ENCODE results near the gene KIF26B.
"Not testable (repeated sequence)": the region's sequence is repeated elsewhere in the genome, so short reads cannot be mapped to it uniquely, and the experiment has no call there.

The KIF26B gene

GRCh38 chr1:245671966-245672767 lies 517.4 kb downstream of the KIF26B start:
- no peak for DNase-seq

- DNase-seq: not testable (repeated sequence)
Measured at GRCh38 chr1:245672836-245673656, 518.3 kb downstream of the KIF26B start.

GRCh38 chr1:245673881-245674414 lies 519.2 kb downstream of the KIF26B start:
- DNase-seq: no peak

- DNase-seq: no peak
Measured at GRCh38 chr1:245677461-245678240, 522.9 kb downstream of the KIF26B start.

- DNase-seq: no peak
Measured at GRCh38 chr1:245678860-245679411, 524.2 kb downstream of the KIF26B start.

DNA sequence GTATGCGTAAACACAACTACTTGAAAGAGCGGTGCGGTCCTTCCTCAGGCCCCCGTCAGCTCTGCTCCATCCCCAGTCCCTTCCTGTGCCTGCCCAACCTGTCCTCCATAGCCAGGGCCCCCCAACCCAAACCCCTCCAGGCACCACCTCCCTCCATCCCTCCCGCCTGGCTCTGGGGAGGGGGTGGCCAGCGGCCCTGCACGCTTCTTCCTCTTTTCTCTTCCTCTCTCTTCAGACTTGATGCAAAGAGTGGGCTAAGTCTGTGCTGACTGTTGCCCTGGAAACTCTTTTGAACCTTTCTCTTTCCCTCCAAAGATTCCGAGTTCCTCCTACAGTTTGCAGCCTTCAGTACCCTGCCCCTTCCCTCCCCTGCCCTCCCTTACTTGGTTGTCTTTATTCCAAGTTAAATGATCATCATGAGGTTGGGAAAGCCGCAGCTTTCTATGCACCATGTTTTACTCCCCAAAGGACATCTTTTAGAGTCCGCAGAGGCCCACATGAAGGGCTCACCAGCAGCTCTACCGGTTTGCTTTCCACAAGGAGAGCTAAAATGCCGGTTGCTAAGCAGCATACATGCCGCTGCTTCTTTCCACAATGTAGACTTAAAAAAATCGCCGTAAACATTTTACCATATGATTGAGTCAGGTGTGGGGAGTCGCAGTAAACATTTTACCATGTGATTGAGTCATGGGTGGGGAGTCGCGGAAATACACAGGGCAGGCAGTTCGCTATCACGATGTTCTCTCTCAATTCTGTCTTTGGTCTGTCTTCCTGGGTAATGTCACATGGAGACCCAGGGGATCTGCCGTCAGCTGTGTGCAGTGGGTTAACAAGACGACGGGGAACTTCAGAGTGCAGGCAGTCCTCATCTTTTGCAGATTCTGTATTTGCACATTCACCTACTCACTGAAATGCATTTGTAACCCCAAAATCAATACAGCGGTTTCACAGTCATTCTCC lies 525.3 kb downstream of the KIF26B start:
- no peak for DNase-seq

GRCh38 chr1:245682638-245683628 lies 528.1 kb downstream of the KIF26B start:
- DNase-seq: no peak

- no peak for DNase-seq
Measured at GRCh38 chr1:245683676-245684075, 528.9 kb downstream of the KIF26B start.

DNA sequence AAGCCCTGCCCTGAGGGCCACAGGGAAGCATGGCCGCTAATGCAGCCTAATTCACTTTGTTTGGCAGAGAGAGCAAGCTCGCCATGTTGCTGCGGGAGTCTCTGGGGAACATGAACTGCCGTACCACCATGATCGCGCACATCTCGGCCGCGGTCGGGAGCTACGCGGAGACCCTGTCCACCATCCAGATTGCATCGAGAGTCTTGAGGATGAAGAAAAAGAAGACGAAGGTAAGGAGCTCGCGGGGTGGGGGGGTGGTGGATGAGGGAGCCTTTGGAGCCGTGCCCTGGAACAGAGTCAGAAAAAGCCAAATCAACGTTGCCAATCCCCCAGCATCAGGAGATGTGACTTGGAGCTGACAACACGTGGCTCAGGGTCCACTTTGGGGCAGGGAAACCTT lies 529.4 kb downstream of the KIF26B start:
- no peak for DNase-seq

DNA sequence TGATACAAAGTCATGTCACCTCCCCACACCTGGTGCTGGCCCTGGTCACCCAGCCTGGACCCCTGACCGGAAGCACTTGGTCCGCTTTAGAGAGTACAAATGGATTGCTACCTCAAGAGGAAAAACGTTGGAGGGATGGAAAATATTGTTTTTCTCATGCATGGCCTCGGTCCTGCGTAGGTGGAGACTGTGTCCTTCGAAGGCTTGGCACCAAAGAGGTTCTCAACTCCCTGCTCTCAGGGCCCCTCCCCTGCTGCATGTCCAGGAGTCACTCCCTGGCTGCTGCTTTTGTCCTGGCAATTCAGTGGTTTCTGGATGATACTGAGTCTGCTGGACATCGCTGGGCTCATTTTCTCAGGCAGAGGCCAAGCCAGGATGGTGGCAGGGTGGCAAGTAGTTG lies 529.8 kb downstream of the KIF26B start:
- no peak for DNase-seq

DNA sequence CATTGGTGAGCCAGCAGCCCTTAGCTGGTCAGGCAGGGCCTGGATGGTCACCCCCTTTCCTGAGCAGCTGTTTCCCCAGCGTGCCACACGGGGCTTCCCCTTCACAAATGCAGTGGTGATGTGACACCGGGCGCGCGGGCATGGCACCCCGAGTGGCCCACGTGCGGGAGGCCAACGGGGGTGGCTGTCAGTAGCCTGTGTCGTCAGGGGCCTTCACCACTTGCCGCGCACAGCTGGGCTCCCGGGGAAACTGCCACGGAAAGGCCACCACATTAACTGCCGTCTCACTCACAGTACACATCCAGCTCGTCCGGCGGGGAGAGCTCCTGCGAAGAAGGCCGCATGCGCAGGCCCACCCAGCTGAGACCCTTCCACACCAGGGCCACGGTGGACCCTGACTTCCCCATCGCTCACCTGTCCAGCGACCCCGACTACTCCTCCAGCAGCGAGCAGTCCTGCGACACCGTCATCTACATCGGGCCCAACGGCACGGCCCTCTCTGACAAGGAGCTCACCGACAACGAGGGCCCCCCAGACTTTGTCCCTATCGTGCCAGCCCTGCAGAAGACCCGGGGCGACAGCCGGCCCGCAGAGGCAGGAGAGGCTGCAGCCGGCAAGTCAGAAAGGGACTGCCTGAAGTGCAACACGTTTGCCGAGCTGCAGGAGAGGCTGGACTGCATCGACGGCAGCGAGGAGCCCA lies 530.5 kb downstream of the KIF26B start:
- DNase-seq: no peak

- DNase-seq: no peak
Measured at GRCh38 chr1:245686006-245686405, 531.2 kb downstream of the KIF26B start.

DNA sequence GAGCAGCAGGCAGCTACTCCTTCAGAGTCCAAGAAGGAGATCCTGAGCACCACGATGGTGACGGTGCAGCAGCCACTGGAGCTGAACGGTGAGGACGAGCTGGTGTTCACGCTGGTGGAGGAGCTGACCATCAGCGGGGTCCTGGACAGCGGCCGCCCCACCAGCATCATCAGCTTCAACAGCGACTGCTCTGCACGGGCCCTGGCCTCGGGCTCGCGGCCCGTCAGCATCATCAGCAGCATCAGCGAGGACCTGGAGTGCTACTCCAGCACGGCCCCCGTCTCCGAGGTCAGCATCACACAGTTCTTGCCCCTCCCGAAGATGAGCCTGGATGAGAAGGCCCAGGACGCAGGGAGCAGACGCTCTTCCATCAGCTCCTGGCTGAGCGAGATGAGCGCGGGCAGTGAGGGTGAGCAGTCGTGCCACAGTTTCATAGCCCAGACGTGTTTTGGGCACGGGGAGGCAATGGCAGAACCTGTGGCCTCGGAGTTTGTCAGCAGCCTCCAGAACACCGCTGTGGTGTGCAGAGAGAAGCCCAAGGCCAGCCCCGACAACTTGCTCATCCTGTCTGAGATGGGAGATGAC lies 531.8 kb downstream of the KIF26B start:
- no peak for DNase-seq

GRCh38 chr1:245687152-245687635 lies 532.4 kb downstream of the KIF26B start:
- DNase-seq: no peak

- DNase-seq: no peak
Measured at GRCh38 chr1:245687636-245688535, 533.1 kb downstream of the KIF26B start.

DNA sequence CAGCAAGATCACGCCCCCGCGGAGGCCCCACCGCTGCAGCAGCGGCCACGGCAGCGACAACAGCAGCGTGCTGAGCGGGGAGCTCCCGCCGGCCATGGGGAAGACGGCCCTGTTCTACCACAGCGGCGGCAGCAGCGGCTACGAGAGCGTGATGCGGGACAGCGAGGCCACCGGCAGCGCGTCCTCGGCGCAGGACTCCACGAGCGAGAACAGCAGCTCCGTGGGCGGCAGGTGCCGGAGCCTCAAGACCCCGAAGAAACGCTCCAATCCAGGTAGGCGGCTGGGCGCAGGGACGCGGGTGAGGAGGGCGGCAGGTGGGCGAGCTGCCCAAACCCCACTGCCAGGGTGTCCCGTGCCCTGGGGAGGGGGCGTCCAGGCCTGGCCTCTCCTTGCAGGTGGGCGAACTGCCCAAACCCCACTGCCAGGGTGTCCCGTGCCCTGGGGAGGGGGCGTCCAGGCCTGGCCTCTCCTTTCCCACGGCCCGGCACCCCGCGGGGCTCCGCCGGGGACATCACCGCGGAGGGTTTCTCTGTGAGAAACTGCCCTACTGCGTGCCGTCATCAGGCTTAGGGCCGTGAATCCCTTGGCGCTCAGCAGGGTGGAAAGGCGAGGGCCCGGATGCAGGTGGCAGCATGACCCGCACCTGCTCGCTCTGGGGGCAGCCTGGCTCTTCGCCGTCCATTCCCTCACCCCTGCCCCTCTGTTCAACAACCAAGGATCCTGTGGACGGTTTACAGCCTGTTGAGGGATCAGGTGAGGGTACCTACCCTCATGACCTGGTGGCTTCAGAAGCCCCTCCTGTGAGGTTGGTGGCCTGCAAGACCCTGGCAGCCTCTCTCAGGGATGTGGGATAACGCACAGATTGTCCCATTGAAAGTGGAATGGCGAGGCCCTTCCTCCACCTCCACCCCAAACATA lies 534.0 kb downstream of the KIF26B start:
- no peak for DNase-seq
